SK-N-SH (cell line): ENCODE data around the gene FSHR. TPM values are rescaled to one million over a fixed set of nuclear protein-coding genes. Genes with fewer than 3 reads are reported as not detected.

Source experiments
- CTCF ChIA-PET: fragments of 300-600, 350-600 bp; formaldehyde crosslinking; extraction: SDS; loops from one replicate; lab custom pipeline; 2021; lab: Yijun Ruan, JAX
- POLR2A ChIA-PET: fragments of 350-600 bp; sonication (Branson Sonifier 250); formaldehyde crosslinking; extraction: SDS; loops from one replicate; lab custom pipeline; 2020; ENCODE audit warnings: antibody characterized with exemption, inconsistent platforms; lab: Yijun Ruan, JAX
- DNase-seq: peaks from one replicate; pipeline ENCODE4 v3.0.0; 2012
- H2AFZ ChIP-seq: fragments of 200-600 bp; sonication (generic); 2 replicates; pipeline ENCODE4 v1.8.1; 2016; ENCODE audit warnings: antibody characterized with exemption, mild to moderate bottlenecking, low read depth
- H3F3A ChIP-seq: fragments of 200-600 bp; sonication (generic); replicated peaks from 2 replicates; pipeline ENCODE3; 2016; ENCODE audit warnings: antibody characterized with exemption, mild to moderate bottlenecking; ENCODE audit not compliant: insufficient read depth
- H3K27ac ChIP-seq, 2 experiments: fragments of 200-500 bp in 1 of 2; fragments of 200-600 bp in 1 of 2; sonication (Bioruptor generic) in 1 of 2; sonication (generic), shearing (Covaris generic) in 1 of 2; 2 replicates each; pipeline versions ENCODE4 v1.5.1 to v1.6.1; 2014 to 2016; ENCODE audit warnings: low read depth in 2 of 2, inconsistent platforms in 1 of 2, low read length in 1 of 2, mild to moderate bottlenecking in 1 of 2, mixed read lengths in 1 of 2
- H3K27me3 ChIP-seq: fragments of 200-600 bp; sonication (generic), shearing (Covaris generic); 2 replicates; pipeline ENCODE4 v1.6.1; 2016; ENCODE audit warnings: mixed run types; ENCODE audit not compliant: insufficient read depth
- H3K36me3 ChIP-seq, 2 experiments: fragments of 200-500 bp in 1 of 2; fragments of 200-600 bp in 1 of 2; sonication (Bioruptor generic) in 1 of 2; sonication (generic) in 1 of 2; replicated peaks in 1 of 2; 2 replicates each; pipeline versions ENCODE3 to v1.5.1; 2014 to 2016; ENCODE audit warnings: low read length in 1 of 2, mild to moderate bottlenecking in 1 of 2; ENCODE audit not compliant: insufficient read depth in 2 of 2, control insufficient read depth in 1 of 2
- H3K4me1 ChIP-seq, 2 experiments: fragments of 200-500 bp in 1 of 2; fragments of 200-600 bp in 1 of 2; sonication (Bioruptor generic) in 1 of 2; sonication (generic), shearing (Covaris generic) in 1 of 2; 2 replicates each; pipeline versions ENCODE4 v1.5.1 to v1.6.1; 2014 to 2016; ENCODE audit warnings: low read depth in 1 of 2, low read length in 1 of 2, mixed run types in 1 of 2; ENCODE audit not compliant: insufficient read depth in 2 of 2, control insufficient read depth in 1 of 2
- H3K4me2 ChIP-seq: fragments of 200-600 bp; sonication (generic), shearing (Covaris generic); 2 replicates; pipeline ENCODE4 v1.6.1; 2017; ENCODE audit warnings: mixed run types
- H3K4me3 ChIP-seq, 2 experiments: fragments of 200-500 bp in 1 of 2; fragments of 200-600 bp in 1 of 2; sonication (Bioruptor generic) in 1 of 2; sonication (generic), shearing (Covaris generic) in 1 of 2; 2 replicates each; pipeline versions ENCODE4 v1.5.1 to v1.8.1; 2014 to 2016; ENCODE audit warnings: low read depth in 2 of 2, inconsistent platforms in 1 of 2, low read length in 1 of 2, mild to moderate bottlenecking in 1 of 2, mixed read lengths in 1 of 2, moderate library complexity in 1 of 2
- H3K79me2 ChIP-seq: fragments of 200-600 bp; sonication (generic); 2 replicates; pipeline ENCODE4 v1.8.1; 2017; ENCODE audit warnings: mild to moderate bottlenecking; ENCODE audit not compliant: insufficient read depth
- H3K9ac ChIP-seq: fragments of 200-600 bp; sonication (generic); 2 replicates; pipeline ENCODE4 v1.6.1; 2017; ENCODE audit warnings: mixed run types
- H3K9me2 ChIP-seq: fragments of 200-600 bp; sonication (generic); 2 replicates; pipeline ENCODE4 v1.6.1; 2017; ENCODE audit warnings: mixed run types
- H3K9me3 ChIP-seq: fragments of 200-600 bp; sonication (generic); 2 replicates; pipeline ENCODE4 v1.6.1; 2017; ENCODE audit warnings: mixed run types, mild to moderate bottlenecking, moderate library complexity
- H4K20me1 ChIP-seq: fragments of 200-600 bp; sonication (generic); 2 replicates; pipeline ENCODE4 v1.6.1; 2017; ENCODE audit warnings: mild to moderate bottlenecking, mixed run types; ENCODE audit not compliant: insufficient read depth
- EP300 ChIP-seq, 2 experiments: IDR thresholded peaks; 2 replicates each; pipeline versions ENCODE4 v1.4.0 to v1.6.1; 2012; ENCODE audit warnings: borderline replicate concordance in 1 of 2, low read depth in 1 of 2, low read length in 1 of 2
- FOSL2 ChIP-seq: IDR thresholded peaks from 2 replicates; pipeline ENCODE4 v1.4.0; 2012; ENCODE audit warnings: low read depth, mild to moderate bottlenecking, moderate library complexity, borderline replicate concordance
- FOXJ3 ChIP-seq: sonication (generic); formaldehyde crosslinking; IDR thresholded peaks from 2 replicates; pipeline ENCODE4 v1.5.1; 2020; ENCODE audit warnings: mild to moderate bottlenecking, missing genetic modification reagents
- GATA2 ChIP-seq: sonication (generic); formaldehyde crosslinking; IDR thresholded peaks from 2 replicates; pipeline ENCODE4 v1.5.0; 2020; ENCODE audit warnings: mild to moderate bottlenecking, missing genetic modification reagents
- MXI1 ChIP-seq: IDR thresholded peaks from 2 replicates; pipeline ENCODE4 v1.6.1; 2012; ENCODE audit warnings: mild to moderate bottlenecking, low read depth, low read length, improper control_type of control experiment
- NFIC ChIP-seq: IDR thresholded peaks from 2 replicates; pipeline ENCODE4 v1.4.0; 2012; ENCODE audit warnings: borderline replicate concordance
- POLR2AphosphoS5 ChIP-seq: IDR thresholded peaks from 2 replicates; pipeline ENCODE4 v1.6.1; 2012; ENCODE audit warnings: low read depth, low read length
- RCOR1 ChIP-seq: fragments of 150-350 bp; IDR thresholded peaks from 2 replicates; pipeline ENCODE4 v1.6.1; 2017; ENCODE audit warnings: antibody characterized with exemption, low read length
- RFX5 ChIP-seq: IDR thresholded peaks from 2 replicates; pipeline ENCODE4 v1.6.1; 2012; ENCODE audit warnings: mild to moderate bottlenecking, improper control_type of control experiment, low read length
- TCF12 ChIP-seq: IDR thresholded peaks from 2 replicates; pipeline ENCODE4 v1.4.0; 2012
- WGBS: methylation state at CpG from one replicate; pipeline ENCODE4 v1.1.6; 2017; ENCODE audit warnings: low lambda C conversion rate; 5-methylcytosine and 5-hydroxymethylcytosine counted together
- polyA plus RNA-seq, 3 experiments: library from polyadenylated mRNA; depleted of rRNA; stranded (reverse); fragments of >200 nt; gene quantifications; 2 replicates each; pipeline ENCODE4 v1.2.3, GENCODE V29; 2012
- TF ChIP-seq, protein P1 (sequence below): IDR thresholded peaks from 2 replicates; pipeline ENCODE4 v1.6.1; 2012; ENCODE audit warnings: mild to moderate bottlenecking, low read depth, low read length, moderate library complexity

The FSHR gene
- polyA plus RNA-seq, 1 of the 3 experiments (the other 2 are of a cell fraction), result not detected

DNA sequence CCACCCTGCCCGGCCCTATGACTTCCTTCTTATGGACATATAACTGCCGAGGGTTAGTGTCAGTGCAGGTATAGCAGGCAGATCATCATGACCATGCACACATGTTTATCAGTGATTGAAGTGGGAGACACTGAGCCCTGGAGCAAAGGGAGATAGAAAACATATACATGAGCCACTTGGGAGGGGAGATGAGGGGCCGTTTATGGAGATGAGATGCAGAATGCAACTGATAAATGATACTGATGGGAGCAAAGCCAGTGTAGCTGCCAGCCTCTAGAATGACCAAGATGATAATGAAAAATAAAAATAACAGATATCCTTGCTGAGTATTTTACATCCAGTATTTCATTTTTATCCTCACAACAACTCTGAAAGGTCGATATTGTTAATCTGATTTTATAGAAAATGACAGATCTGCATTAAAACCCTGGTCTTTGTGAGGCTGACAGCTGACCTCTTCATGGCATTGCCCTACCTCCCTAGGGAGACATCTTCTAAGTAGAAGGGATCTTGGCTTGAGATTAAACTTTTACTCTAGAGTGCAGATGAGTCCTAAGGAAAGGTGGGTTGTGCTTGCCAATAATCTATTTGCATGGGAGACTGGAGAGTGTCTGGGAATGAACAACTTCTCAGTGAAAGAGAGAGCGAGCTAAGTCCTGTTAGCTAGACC, 220.4 kb downstream of the FSHR start (continued):
- TF ChIP-seq, protein P1, sequence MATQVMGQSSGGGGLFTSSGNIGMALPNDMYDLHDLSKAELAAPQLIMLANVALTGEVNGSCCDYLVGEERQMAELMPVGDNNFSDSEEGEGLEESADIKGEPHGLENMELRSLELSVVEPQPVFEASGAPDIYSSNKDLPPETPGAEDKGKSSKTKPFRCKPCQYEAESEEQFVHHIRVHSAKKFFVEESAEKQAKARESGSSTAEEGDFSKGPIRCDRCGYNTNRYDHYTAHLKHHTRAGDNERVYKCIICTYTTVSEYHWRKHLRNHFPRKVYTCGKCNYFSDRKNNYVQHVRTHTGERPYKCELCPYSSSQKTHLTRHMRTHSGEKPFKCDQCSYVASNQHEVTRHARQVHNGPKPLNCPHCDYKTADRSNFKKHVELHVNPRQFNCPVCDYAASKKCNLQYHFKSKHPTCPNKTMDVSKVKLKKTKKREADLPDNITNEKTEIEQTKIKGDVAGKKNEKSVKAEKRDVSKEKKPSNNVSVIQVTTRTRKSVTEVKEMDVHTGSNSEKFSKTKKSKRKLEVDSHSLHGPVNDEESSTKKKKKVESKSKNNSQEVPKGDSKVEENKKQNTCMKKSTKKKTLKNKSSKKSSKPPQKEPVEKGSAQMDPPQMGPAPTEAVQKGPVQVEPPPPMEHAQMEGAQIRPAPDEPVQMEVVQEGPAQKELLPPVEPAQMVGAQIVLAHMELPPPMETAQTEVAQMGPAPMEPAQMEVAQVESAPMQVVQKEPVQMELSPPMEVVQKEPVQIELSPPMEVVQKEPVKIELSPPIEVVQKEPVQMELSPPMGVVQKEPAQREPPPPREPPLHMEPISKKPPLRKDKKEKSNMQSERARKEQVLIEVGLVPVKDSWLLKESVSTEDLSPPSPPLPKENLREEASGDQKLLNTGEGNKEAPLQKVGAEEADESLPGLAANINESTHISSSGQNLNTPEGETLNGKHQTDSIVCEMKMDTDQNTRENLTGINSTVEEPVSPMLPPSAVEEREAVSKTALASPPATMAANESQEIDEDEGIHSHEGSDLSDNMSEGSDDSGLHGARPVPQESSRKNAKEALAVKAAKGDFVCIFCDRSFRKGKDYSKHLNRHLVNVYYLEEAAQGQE, result no peak
- TF ChIP-seq TCF12 (no peak), RFX5 (no peak), FOXJ3 (0 out of 2 replicates have a peak, but pooled peaks have one; percentile 33), GATA2 (CRISPR knock-in tag) (peak; percentile 94), NFIC (no peak), MXI1 (peak; percentile 21; the same call in 1 of the 2 replicates), RCOR1 (peak; percentile 72; the same call in 1 of the 2 replicates), POLR2AphosphoS5 (no peak)

DNA sequence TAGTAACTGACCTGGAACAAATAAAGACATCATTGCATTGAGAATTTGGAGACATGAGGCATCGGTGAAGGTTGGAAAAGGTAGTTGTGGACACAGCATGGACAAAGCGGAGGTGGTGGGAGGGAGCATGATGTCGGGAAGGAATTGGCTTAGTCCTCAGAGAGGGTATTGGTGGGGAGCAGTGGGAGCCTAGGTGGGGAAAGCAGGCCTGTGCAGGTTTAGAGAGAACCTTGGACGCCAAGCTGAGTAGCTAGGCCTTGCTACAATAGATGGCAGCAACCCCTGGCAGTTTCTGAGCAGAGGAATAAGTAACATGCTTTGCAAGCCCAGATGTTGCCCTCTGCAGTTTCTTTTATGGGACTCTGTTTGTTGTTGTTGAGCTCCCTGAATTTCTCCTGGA, 221.6 kb downstream of the FSHR start:
- no peaks in the 10 kb centered on the region for H3K79me2 ChIP-seq
- DNase-seq, result no peak
- ChIA-PET CTCF (interaction anchor here (1.8 kb wide), 1 partner anchor 14 kb away, joined by 8 read pairs; no protein-coding TSS in a partner anchor), POLR2A (no interaction called here)
- H3K4me3 ChIP-seq, result no peak overlapping the region
- H3K27me3 ChIP-seq, result no peaks in the 10 kb centered on the region
- H3K36me3 ChIP-seq, result no peaks in the 10 kb centered on the region
- no peaks in the 10 kb centered on the region for H3F3A ChIP-seq
- no peak overlapping the region for H3K27ac ChIP-seq
- no peak for TF ChIP-seq EP300 (IDR thresholded peaks at IDR 0.05; ENCODE audit: borderline replicate concordance in 1 of 2, low read depth in 1 of 2, low read length in 1 of 2)
- no peak for TF ChIP-seq GATA2 (CRISPR knock-in tag)
- TF ChIP-seq FOSL2, result no peak
- H3K9ac ChIP-seq, result no peak overlapping the region
- peaks cover 0 to 4% of the 10 kb centered on the region in 2 experiments; a peak in 1 of 4 replicates for H3K4me1 ChIP-seq
- H4K20me1 ChIP-seq, result no peaks in the 10 kb centered on the region
- H3K9me3 ChIP-seq, result no peaks in the 10 kb centered on the region
- no peak overlapping the region for H3K4me2 ChIP-seq
- WGBS, result 41% methylated on average over 4 of the region's 4 CpGs
- H2AFZ ChIP-seq, result no peak overlapping the region
- no peaks in the 10 kb centered on the region for H3K9me2 ChIP-seq
